Keratinocyte (primary cell): ENCODE measurements around the gene NUDT14. TPM values are rescaled to one million over a fixed set of nuclear protein-coding genes. Genes with fewer than 3 reads are reported as not detected.

ENCODE experiments used
- DNase-seq: peaks from one replicate; pipeline ENCODE4 v3.0.0-alpha.2; 2011; ENCODE audit warnings: low read depth, missing footprints, low spot score
- FAIRE-seq: peaks from 2 replicates; lab custom pipeline; 2011; peaks lifted over from hg19 to GRCh38; lab: Jason Lieb, UNC
- H2AFZ ChIP-seq: 2 replicates; pipeline ENCODE4 v1.6.0; 2012; ENCODE audit warnings: low read length, control low read depth, inconsistent platforms; ENCODE audit not compliant: control insufficient read depth
- H3K27ac ChIP-seq: 2 replicates; pipeline ENCODE4 v1.5.1; 2011; ENCODE audit warnings: low read length; ENCODE audit not compliant: control insufficient read depth, insufficient read depth
- H3K27me3 ChIP-seq: 3 replicates; pipeline ENCODE4 v1.6.0; 2011; ENCODE audit warnings: low read length; ENCODE audit not compliant: control insufficient read depth, insufficient read depth; ENCODE audit errors: extremely low read depth
- H3K36me3 ChIP-seq, 2 experiments: 2 replicates in 1 of 2; 3 replicates in 1 of 2; pipeline ENCODE4 v1.5.1; 2011; ENCODE audit warnings: low read length in 2 of 2, mild to moderate bottlenecking in 1 of 2; ENCODE audit not compliant: control insufficient read depth in 2 of 2, insufficient read depth in 2 of 2; ENCODE audit errors: extremely low read depth in 1 of 2
- H3K4me1 ChIP-seq: 3 replicates; pipeline ENCODE4 v1.5.1; 2011; ENCODE audit warnings: low read length; ENCODE audit not compliant: control insufficient read depth, insufficient read depth; ENCODE audit errors: extremely low read depth
- H3K4me2 ChIP-seq: 3 replicates; pipeline ENCODE4 v1.6.0; 2011; ENCODE audit warnings: low read depth, low read length; ENCODE audit not compliant: control insufficient read depth, insufficient read depth; ENCODE audit errors: extremely low read depth
- H3K4me3 ChIP-seq, 3 experiments: fragments of 200-600 bp in 1 of 3; sonication (generic) in 1 of 3; 2 replicates in 2 of 3; 3 replicates in 1 of 3; pipeline ENCODE4 v1.5.1; 2011 to 2016; ENCODE audit warnings: low read length in 3 of 3, mild to moderate bottlenecking in 3 of 3, control low read depth in 2 of 3, inconsistent platforms in 1 of 3, low read depth in 1 of 3, mixed read lengths in 1 of 3, mixed run types in 1 of 3, moderate library complexity in 1 of 3; ENCODE audit not compliant: control insufficient read depth in 2 of 3, insufficient read depth in 2 of 3; ENCODE audit errors: extremely low read depth in 1 of 3
- H3K79me2 ChIP-seq: 2 replicates; pipeline ENCODE4 v1.6.0; 2012; ENCODE audit warnings: low read length; ENCODE audit not compliant: control insufficient read depth, insufficient read depth
- H3K9ac ChIP-seq: 3 replicates; pipeline ENCODE4 v1.6.0; 2011; ENCODE audit warnings: low read length; ENCODE audit not compliant: control insufficient read depth, insufficient read depth; ENCODE audit errors: extremely low read depth
- H3K9me1 ChIP-seq: 3 replicates; pipeline ENCODE4 v1.6.0; 2011; ENCODE audit warnings: low read length; ENCODE audit not compliant: control insufficient read depth, insufficient read depth; ENCODE audit errors: extremely low read depth
- H3K9me3 ChIP-seq: 2 replicates; pipeline ENCODE4 v1.5.1; 2012; ENCODE audit warnings: low read depth, low read length; ENCODE audit not compliant: control insufficient read depth
- H4K20me1 ChIP-seq: 3 replicates; pipeline ENCODE4 v1.6.0; 2011; ENCODE audit warnings: low read length; ENCODE audit not compliant: control insufficient read depth, insufficient read depth; ENCODE audit errors: extremely low read depth
- CTCF ChIP-seq, 3 experiments: IDR thresholded peaks in 1 of 3; conservative IDR thresholded peaks in 1 of 3; optimal IDR thresholded peaks in 1 of 3; 2 replicates in 2 of 3; 3 replicates in 1 of 3; pipeline versions ENCODE3 to v1.5.1; 2011; ENCODE audit warnings: low read length in 3 of 3, mild to moderate bottlenecking in 3 of 3, moderate library complexity in 2 of 3, control low read depth in 1 of 3, inconsistent platforms in 1 of 3; ENCODE audit not compliant: insufficient read depth in 2 of 3; ENCODE audit errors: extremely low read depth in 1 of 3
- EZH2 ChIP-seq: IDR thresholded peaks from one replicate; pipeline ENCODE4 v1.6.1; 2012; ENCODE audit warnings: inconsistent platforms, mild to moderate bottlenecking, low read length, moderate library complexity
- dilution Hi-C: fragments of 300-500 bp; cut with MboI; formaldehyde crosslinking; loops from one replicate; pipeline ENCODE4 v1.7.0; 2020; ENCODE audit warnings: low sequenced_read_pairs; ENCODE audit not compliant: extremely low pct_ligation_motif_present
- polyA plus RNA-seq, 5 experiments: library from polyadenylated mRNA; depleted of rRNA in 3 of 5; stranded (reverse) in 3 of 5; stranded (forward) in 1 of 5; unstranded in 1 of 5; fragments of >200 nt; gene quantifications; 1 replicate in 1 of 5; 2 replicates in 3 of 5; 3 replicates in 1 of 5; pipeline versions ENCODE4 v1.2.1 to v1.2.3, GENCODE V29; 2011 to 2012; ENCODE audit warnings: missing spikeins in 2 of 5, low read depth in 1 of 5, low replicate concordance in 1 of 5

The NUDT14 gene
- polyA plus RNA-seq, 1 donor (not counting 4 experiments of a cell fraction or from before 2014, with no cell fraction given): 15.6 TPM

DNA sequence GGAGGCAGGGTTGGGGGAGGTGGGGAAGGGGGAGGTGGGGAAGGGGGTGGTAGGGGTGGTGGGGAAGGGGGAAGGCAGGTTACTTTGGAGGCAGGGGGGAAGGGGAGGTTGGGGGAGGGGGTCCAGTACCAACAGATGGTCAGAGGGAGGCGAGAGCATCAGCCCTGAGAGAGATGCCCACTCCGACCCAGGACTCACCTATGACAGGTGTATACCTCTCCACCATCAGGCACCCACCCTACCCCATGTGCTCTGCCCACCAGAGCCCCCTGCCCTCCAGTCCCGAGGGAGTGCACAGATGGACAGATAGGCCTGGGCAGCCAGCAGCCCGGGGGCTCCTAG lies 31.1 kb downstream of the NUDT14 start:
- Histone ChIP-seq H3K9ac (no peak overlapping the region), H3K27me3 (no peaks in the 10 kb centered on the region), H3K27ac (no peak overlapping the region), H3K9me1 (no peaks in the 10 kb centered on the region), H3K9me3 (no peaks in the 10 kb centered on the region), H2AFZ (no peak overlapping the region), H4K20me1 (peaks cover 7% of the 10 kb centered on the region), H3K4me2 (no peak overlapping the region), H3K4me3 (no peak overlapping the region), H3K36me3 (peaks cover 12 to 32% of the 10 kb centered on the region in 2 experiments), H3K4me1 (no peaks in the 10 kb centered on the region), H3K79me2 (no peaks in the 10 kb centered on the region)
- no peak for TF ChIP-seq EZH2
- no peak for TF ChIP-seq CTCF (optimal IDR thresholded peaks at IDR 0.05 in 1 of 3, IDR thresholded peaks at IDR 0.05 in 1 of 3, conservative IDR thresholded peaks at IDR 0.05 in 1 of 3; ENCODE audit: extremely low read depth in 1 of 3, insufficient read depth in 2 of 3, low read length in 3 of 3)
- no peak for FAIRE-seq
- dilution Hi-C loops: no loop called here
- no peak for DNase-seq

DNA sequence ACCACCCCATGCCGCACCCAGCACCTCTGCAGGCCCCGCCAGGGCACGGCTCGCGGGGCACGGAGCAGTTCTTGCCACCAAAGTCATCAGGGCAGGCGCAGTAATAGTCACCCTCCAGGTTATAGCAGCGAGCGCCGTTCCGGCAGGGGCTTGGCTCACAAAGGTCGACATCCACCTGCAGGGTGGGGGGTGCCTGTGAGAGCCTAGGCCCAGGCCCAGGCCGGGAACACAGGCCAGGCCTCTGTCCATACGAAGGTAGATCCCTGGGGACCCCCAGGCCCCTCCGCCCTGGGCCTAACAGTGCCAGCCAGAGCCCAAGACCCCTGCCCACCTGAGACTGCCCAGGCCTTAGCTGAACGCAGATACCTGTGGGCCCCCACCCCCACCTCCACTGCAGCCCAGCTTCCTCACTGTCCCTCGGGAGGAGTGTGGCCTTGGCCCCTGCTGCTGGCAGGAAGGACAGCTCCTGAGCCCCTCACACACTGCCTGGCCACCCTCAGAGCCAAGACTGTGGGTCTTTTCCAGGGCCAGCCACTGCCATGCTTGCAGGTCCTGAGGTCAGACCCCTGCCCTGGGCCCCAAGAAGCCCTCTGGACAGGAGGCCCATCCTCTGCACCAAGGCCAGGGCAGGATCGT lies 31.8 kb downstream of the NUDT14 start:
- Histone ChIP-seq H3K9me3 (no peaks in the 10 kb centered on the region), H3K4me1 (no peaks in the 10 kb centered on the region), H3K27me3 (no peaks in the 10 kb centered on the region), H3K4me3 (no peak overlapping the region), H3K9ac (no peak overlapping the region), H3K36me3 (peaks cover 16 to 33% of the 10 kb centered on the region in 2 experiments), H3K27ac (no peak overlapping the region), H2AFZ (no peak overlapping the region), H3K4me2 (no peak overlapping the region), H4K20me1 (peaks cover 7% of the 10 kb centered on the region), H3K79me2 (no peaks in the 10 kb centered on the region), H3K9me1 (no peaks in the 10 kb centered on the region)
- FAIRE-seq: no peak
- TF ChIP-seq EZH2 (no peak), CTCF (optimal IDR thresholded peaks at IDR 0.05 in 1 of 3, IDR thresholded peaks at IDR 0.05 in 1 of 3, conservative IDR thresholded peaks at IDR 0.05 in 1 of 3; ENCODE audit: extremely low read depth in 1 of 3, insufficient read depth in 2 of 3, low read length in 3 of 3) (no peak)
- DNase-seq: no peak
- dilution Hi-C loops: no loop called here
